GM12874 (cell line): ENCODE measurements around the gene IGFBP7.

ENCODE experiments used
- CTCF ChIP-seq: IDR thresholded peaks from 2 replicates; pipeline ENCODE4 v1.5.1; 2011; ENCODE audit warnings: low read depth, mild to moderate bottlenecking, control low read depth, low read length, moderate library complexity; ENCODE audit not compliant: insufficient read depth

The IGFBP7 gene

DNA sequence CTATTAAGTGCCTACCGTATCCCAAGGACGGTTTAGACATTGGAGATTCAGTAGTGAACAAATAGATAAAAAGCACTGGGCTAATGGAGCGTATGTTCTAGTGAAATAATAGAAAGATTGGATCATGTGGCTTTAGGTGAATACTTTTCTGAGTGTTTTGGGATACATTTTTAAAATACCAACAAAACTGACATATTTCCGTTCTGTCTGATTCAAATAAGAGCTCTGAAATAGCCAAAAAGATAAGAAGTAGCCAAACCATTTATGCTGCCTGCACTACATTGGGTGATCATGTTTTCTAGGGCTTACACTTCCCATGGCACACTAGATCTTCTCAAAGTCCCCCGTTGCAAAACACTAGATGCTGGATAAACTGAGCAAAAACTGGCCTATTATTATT lies 14.2 kb downstream of the IGFBP7 start:
- no peak for TF ChIP-seq CTCF

- no peak for TF ChIP-seq CTCF
Observed at GRCh38 chr4:57095245-57095644, 14.9 kb downstream of the IGFBP7 start.

DNA sequence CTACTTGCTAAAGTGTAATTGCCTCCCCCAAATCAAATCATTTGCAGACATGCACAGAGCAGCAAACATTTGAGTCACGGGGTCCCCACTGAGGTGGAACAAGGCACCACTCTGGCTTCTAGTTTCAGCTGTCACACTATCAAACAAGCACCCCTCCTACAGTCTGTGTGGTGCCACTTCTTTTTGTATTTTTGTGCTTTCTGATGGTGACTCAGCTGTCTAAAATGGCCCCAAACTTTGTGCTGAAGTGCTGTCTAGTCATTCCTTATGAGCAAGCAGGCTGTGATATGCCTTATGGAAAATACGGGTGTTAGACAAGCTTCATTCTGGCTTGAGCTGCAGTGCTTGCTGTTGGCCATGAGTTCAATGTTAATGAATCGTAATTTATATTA lies 15.4 kb downstream of the IGFBP7 start:
- no peak for TF ChIP-seq CTCF

DNA sequence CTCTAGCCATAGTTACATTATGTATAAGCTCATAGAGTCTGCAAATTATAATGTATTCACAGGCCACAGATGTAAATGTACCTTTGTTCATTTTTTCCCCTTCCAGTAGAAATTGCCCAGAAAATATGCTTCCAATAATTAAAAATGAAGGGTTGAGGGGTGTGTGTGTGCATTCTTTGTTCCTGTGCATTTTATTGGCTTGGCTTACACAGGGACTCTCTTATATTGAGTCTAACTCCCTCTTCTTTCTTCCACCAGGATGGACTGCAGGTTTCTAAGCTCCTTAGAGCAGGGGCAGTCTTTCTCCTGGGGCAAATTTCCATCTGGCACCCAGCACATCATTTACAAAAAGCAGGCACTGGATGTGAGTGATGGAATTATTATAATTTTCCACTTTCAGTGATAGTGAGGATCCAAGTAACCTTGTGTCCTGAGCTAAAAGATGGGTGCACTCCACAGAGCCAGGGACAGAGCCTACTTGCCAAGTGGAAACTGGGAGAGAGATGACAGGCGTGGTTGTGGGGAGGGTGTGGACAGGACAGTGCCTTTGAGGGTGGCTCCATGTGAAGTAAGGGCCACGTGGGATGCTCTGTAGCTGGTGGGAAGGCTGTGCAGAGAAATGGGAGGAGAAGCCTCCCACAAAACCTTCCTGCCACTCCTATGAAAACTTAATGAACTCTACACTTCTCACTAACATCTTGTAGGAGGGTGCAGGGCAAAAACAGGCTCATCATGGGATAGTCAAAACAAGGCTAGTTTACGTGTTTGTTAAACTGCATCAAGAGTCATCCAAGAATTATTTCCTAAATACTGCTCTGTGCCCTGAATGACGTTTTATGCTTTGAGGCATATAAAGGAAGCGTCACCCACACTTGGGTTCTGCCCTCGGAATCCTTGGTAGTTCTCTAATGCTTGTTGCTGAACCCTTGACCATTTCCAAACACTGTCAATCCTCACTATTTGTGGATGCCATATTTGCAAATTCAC lies 16.0 kb downstream of the IGFBP7 start:
- no peak for TF ChIP-seq CTCF

DNA sequence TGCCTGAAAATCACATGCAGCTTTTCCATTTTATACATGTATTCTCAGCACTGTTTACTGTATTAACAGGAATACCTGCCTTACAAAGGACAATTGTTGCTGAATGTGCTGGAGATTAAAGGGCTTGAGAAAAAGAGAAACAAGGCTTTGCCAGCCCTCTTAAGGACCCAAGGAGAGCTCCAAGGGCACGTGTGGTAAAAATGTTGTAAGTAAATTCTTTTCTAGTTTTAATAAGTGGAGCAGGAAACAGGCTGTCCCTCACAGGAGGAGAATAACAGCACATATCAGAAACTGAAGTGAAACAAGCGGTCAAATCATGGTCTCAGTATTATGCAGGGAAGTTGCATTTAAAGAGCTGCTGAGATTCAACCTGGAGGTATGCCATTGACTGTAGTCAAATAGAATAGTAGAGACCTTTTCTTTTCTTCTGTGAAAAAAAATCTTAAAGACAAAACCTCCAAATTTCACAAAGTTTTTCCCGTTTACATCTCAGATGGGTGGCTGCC lies 18.5 kb downstream of the IGFBP7 start:
- no peak for TF ChIP-seq CTCF

DNA sequence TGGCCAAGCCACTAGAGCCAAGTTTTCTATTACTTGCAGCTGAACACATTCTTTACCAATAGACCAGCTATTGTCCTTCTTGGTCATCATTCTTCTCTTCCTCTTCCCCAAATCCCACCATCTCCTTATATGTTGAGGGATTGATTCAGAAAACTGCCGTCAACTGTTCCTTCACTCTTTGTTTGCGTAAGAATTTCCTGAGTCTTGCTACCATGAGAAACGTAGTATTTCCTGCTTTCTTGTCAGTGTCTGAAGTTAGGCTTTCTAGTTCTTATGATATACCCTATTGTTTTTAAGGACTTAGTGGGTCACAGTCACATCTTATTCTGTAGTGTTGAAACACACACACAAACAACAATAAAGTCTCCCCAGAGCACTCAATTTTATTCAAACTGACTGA lies 20.1 kb downstream of the IGFBP7 start:
- TF ChIP-seq CTCF = no peak

GRCh38 chr4:57089549-57089948 lies 20.6 kb downstream of the IGFBP7 start:
- TF ChIP-seq CTCF = no peak
